CMK (cell line): ENCODE data around the gene PLA2G12B.
"Not testable (repeated sequence)": the region's sequence is repeated elsewhere in the genome, so short reads cannot be mapped to it uniquely, and the experiment has no call there.

Source experiments
- DNase-seq: peaks from one replicate; pipeline ENCODE4 v3.0.0-alpha.2; 2010; ENCODE audit warnings: low read depth

PLA2G12B gene, protein sequence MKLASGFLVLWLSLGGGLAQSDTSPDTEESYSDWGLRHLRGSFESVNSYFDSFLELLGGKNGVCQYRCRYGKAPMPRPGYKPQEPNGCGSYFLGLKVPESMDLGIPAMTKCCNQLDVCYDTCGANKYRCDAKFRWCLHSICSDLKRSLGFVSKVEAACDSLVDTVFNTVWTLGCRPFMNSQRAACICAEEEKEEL

GRCh38 chr10:72954596-72955554 is at the start of gene PLA2G12B:
Gene PLA2G12B, minus strand, starts transcription at chr10:72954806. Its CDS starts 121 bp downstream, at chr10:72954685.
- DNase-seq: no peak

DNA sequence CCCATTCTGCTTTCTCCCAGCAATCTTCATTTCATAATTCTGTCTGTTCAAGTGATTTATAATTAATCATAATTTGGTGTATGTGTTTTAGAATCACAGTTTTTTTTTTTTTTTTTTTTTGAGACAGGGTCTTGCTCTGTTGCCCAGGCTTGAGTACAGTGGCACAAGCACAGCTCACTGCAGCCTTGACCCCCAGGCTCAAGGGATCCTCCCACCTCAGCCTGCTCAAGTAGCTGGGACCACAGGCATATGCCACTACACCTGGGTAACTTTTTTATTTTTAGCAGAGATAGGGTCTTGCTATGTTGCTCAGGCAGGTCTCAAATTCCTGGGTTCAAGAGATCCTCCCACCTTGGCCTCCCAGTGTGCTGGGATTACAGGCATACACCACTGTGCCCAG is 49.2 kb upstream of the PLA2G12B start:
- DNase-seq: no peak

DNA sequence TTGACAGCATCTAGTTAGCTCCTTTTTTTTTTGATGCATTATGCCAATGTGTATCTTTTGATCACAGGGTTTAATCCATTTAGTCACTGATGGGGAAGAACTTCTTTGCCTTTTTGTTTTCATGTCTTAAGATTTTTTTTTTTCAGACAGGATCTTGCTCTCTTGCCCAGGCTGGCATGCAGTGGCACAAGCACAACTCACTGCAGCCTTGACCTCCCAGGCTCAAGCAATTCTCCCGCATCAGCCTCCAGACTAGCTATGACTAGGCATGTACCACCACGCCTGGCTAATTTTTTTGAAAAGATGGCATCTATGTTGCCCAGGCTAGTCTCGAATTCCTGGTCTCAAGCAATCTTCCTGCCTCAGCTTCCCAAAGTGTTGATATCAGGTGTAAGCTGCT is 46.4 kb upstream of the PLA2G12B start:
- no peak for DNase-seq

DNA sequence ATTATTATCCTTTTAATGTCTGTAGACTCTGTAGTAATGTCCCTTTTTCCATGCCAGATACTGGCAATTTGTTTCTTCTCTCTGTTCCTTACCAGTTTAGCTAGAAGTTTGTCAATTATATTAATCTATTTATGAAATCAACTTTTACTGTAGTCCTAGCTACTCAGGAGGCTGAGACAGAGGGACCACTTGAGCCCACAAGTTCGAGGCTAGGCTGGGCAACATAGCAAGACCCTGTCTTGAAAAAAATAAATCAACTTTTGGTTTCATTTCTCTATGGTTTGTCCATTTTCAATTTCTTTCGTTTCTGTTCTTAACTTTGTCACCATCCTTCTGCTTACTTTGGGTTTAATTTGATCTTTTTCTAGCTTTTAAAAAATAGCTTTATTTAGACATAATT is 42.5 kb upstream of the PLA2G12B start:
- DNase-seq: no peak

DNA sequence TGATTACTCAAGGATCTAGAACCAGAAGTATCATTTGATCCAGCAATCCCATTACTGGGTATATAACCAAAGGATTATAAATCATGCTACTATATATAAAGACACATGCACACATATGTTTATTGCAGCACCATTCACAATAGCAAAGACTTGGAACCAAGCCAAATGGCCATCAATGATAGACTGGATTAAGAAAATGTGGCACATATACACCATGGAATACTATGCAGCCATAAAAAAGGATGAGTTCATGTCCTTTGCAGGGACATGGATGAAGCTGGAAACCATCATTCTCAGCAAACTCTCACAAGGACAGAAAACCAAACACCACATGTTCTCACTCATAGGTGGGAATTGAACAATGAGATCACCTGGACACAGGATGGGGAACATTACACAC is 40.9 kb upstream of the PLA2G12B start:
- DNase-seq: not testable (repeated sequence)

DNA sequence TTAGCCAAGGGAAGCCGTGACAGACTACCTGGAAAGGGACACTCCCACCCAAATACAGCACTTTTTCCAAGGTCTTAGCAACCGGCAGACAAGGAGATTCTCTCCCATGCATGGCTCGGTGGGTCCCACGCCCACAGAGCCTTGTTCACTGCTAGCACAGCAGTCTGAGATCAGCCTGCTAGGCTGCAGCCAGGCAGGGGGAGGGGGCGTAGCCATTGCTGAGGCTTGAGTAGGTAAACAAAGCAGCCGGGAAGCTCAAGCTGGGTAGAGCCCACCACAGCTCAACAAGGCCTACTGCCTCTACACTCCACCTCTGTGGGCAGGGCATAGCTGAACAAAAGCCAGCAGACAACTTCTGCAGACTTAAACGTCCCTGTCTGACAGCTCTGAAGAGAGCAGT is 35.2 kb upstream of the PLA2G12B start:
- DNase-seq: not testable (repeated sequence)

- not testable (repeated sequence) for DNase-seq
These were observed 30.0 kb upstream of the PLA2G12B start for GRCh38 chr10:72984618-72985017.

DNA sequence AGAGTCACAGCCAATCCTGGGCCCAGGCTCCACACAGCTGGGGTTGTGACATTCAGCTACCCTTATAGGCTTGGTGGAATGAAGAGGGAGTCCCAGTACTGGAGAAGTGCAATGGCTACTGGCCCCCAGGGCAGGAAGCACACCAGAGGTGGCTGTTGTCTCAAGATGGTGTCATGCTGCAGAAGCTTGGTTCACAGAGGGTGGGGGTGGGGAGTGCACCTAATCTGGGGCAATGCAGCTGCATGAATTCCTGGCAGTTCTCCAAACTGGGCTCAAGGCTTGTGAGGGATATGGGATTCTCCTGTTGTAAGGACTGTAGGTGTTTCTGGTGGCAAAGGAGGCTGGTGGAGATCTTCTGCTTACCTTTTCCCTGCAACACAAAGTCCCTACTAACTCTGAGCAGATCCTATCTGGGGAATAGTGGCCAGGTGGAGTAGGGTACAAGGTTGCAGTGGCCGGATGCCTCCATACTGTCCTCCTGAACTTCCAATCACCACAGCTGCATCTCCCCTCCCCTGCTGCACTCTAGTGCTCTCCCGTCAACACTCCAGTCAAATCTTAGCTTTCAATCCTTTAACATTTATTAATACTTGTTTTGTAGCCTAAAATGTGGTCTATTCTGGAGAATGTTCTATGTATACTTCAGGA is 27.4 kb upstream of the PLA2G12B start:
- DNase-seq: no peak

DNA sequence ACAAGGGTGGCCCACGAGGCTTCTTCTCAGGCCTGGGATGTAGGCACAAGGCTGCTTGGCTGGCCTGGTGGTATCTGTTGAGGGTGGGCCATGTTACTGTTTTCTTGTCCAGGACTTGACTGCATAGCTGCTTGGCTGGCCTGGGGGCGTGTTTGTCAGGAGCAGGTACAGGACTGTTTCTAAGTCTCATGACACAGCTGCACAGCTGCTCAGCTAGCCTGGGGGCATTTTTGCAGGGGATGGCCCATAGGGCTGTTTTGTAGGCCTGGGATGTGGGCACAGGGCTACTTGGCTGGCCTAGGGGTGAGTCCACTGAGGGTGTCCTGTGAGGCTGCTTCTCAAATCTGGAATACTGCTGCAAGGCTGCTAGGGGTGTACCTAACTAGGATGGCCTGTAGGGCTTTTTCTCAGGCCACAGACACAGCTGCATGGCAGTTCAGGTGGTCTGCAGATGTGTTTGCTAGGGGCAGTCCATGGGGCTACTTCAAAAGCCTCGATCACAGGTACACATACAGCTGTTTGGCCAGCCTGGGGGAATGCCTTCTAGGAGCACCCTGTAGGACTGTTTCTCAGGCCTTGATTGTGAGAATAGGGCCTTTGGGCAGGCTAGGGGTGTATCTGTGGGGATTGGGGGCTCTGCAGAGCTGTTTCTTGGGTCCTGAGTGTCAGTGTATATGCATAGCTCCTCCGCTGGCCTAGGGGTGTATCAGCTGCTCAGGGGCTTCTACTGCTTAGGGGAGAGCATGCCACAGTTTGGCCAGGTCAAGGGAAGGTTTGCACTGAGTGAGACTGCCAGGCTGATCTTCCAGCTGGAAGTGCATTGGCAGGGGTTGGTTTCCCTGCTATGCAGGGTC is 26.6 kb upstream of the PLA2G12B start:
- DNase-seq: no peak

DNA sequence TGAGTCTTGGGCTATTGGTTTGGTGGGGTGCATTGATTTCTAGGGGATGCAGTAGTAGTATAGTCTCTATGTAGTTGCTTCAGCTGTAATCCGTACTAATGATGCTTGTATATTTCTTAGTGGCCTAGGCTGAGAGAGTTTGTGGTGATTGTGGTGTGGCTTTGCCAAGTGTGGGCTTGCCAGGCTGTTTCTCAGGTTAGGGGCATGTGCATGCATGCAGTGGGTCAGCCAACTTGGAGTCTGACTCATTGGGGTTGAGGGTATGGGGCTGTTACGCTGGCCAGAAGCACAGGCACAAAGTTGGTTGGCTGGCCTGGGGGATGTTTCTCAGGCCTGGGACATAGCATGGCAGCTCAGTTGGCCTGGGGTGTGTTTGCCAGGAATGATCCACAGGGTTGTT is 25.7 kb upstream of the PLA2G12B start:
- DNase-seq: no peak

DNA sequence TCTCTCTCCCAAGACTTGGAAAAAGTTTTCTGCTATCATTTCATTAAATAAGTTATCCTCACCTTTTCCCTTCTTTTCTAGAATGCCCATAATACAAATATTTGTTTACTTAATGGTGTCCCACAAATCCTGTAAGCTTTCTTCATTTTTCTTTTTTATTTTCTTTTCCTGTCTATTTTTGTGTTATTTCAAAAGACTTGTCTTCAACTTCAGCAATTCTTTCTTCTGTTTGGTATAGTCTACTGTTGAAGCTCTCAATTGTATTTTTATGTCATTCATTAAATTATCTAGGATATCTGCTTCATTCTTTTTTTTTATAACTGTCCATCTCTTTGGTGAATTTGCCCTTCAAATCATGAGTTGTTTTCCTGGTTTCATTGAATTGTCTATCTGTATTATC is 25.1 kb upstream of the PLA2G12B start:
- no peak for DNase-seq

GRCh38 chr10:72976886-72977285 is 22.3 kb upstream of the PLA2G12B start:
- DNase-seq: no peak

- no peak for DNase-seq
These were observed 1.4 kb upstream of the PLA2G12B start for GRCh38 chr10:72956001-72956400.

- DNase-seq: no peak
These were observed 393 bp downstream of the PLA2G12B start for GRCh38 chr10:72954230-72954595.

GRCh38 chr10:72953687-72954086 is 919 bp downstream of the PLA2G12B start:
- no peak for DNase-seq

- DNase-seq: no peak
These were observed 1.9 kb downstream of the PLA2G12B start for GRCh38 chr10:72952642-72953158.

DNA sequence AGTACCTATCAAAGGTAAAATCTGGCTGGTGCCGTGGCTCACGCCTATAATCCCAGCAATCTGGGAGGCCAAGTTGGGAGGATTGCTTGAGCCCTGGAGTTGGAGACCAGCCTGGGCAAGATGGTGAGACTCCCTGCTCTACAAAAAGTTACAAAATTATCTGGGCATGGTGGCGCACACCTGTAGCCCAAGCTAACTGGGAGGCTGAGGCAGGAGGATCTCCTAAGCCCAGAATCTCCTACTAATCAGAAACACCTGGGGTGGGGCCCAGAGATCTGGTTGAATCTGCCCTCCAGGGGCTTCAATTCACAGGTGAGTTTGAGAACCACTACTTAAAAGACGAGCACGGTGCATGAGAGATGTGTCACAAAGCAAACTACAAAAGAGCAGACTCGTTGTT is 2.4 kb downstream of the PLA2G12B start:
- no peak for DNase-seq

DNA sequence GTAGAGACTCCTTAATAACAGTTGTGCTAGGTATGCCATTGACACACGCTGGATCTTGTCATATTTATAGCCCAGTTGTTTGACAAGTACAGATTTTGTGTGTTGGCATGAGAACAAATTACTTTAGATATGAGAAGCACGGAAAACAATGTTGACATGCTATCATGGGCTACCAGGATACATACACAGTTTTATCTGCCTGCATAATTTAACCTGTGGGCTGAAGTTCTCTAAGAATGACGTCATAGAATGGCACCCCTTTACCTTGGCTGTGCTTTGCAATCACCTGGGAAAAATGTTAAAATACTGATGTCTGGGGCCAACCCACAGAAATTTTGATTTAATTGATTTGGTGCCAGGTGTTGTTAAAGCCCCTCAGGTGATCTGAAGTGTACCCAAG is 2.8 kb downstream of the PLA2G12B start:
- no peak for DNase-seq

DNA sequence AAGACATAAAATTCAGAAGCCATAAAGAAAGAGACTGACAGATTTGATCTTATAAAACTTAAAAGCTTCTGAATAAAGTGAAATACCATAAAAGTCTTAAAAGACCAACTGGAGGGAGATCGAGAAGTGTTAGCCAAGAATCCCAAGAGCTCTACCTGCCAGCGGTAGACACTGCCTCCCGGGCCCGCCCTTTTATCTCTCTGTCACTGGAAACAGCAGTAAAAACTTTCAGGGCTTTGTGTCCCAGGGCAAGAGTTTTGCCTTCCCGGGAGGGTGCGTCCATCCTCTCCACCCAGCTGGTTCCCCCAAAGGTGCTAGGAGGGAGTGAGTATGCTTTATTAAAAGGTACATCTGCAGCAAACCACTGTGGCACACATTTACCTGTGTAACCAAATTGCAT is 5.8 kb downstream of the PLA2G12B start:
- no peak for DNase-seq

DNA sequence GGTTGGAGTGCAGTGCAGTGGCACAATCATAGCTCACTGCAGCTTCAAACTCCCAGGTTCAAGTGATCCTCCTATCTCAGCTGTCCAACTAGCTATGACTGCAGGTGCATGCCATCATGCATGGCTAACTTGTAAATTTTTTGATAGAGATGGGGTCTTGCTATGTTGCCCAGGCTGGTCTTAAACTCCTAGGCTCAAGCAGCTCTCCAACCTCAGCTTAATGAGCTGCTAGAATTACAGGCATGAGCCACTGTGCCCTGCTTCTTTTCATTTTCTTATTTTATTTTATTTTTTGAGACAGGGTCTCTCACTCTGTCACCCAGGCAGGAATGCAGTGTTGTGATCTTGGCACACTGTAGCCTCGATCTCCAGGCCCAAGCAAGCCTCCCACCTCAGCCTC is 7.6 kb downstream of the PLA2G12B start:
- no peak for DNase-seq

GRCh38 chr10:72943498-72944234 is 10.9 kb downstream of the PLA2G12B start:
- no peak for DNase-seq
